HEK293 (cell line): ENCODE data around the gene DBI.

ENCODE experiments used
- CTCF ChIA-PET: fragments of 350-600 bp; formaldehyde crosslinking; extraction: SDS; loops from one replicate; lab custom pipeline; 2021; ENCODE audit warnings: antibody characterized with exemption; lab: Yijun Ruan, JAX
- POLR2A ChIA-PET: fragments of 300-600 bp; formaldehyde crosslinking; extraction: SDS; loops from one replicate; lab custom pipeline; 2020; ENCODE audit warnings: antibody characterized with exemption, inconsistent platforms; lab: Yijun Ruan, JAX
- H3K27ac ChIP-seq: fragments of 200-500 bp; sonication (Bioruptor generic); 2 replicates; pipeline ENCODE4 v1.5.1; 2014; ENCODE audit warnings: low read depth, low read length, control low read depth, inconsistent platforms; ENCODE audit errors: extremely low read depth
- H3K36me3 ChIP-seq, 2 experiments: fragments of 200-500 bp in 1 of 2; sonication (Bioruptor generic) in 1 of 2; 1 replicate in 1 of 2; 2 replicates in 1 of 2; pipeline ENCODE4 v1.5.1; 2014 to 2017; ENCODE audit warnings: inconsistent platforms in 2 of 2, low read length in 2 of 2; ENCODE audit not compliant: control insufficient read depth in 2 of 2, insufficient read depth in 1 of 2
- H3K4me1 ChIP-seq: fragments of 200-500 bp; sonication (Bioruptor generic); 2 replicates; pipeline ENCODE4 v1.5.1; 2014; ENCODE audit warnings: mild to moderate bottlenecking, low read length, inconsistent platforms; ENCODE audit not compliant: control insufficient read depth, insufficient read depth
- H3K4me3 ChIP-seq: 2 replicates; pipeline ENCODE4 v1.5.1; 2011; ENCODE audit warnings: low read depth, mild to moderate bottlenecking, control low read depth, low read length, moderate library complexity
- H3K9me3 ChIP-seq: fragments of 200-500 bp; sonication (Bioruptor generic); 2 replicates; pipeline ENCODE4 v1.5.1; 2014; ENCODE audit warnings: low read depth, low read length, inconsistent platforms; ENCODE audit not compliant: control insufficient read depth, insufficient read depth
- OSR2 ChIP-seq: fragments of 450-650 bp; formaldehyde crosslinking; IDR thresholded peaks from 2 replicates; pipeline ENCODE4 v1.5.1; 2016; ENCODE audit warnings: missing biosample characterization, missing genetic modification characterization
- OVOL3 ChIP-seq: fragments of 450-650 bp; formaldehyde crosslinking; IDR thresholded peaks from 2 replicates; pipeline ENCODE4 v1.5.1; 2016; ENCODE audit warnings: missing biosample characterization, missing genetic modification characterization
- WT1 ChIP-seq: fragments of 450-650 bp; formaldehyde crosslinking; IDR thresholded peaks from 2 replicates; pipeline ENCODE4 v1.5.1; 2016; ENCODE audit warnings: missing biosample characterization, missing genetic modification characterization
- ZBTB21 ChIP-seq: fragments of 450-650 bp; formaldehyde crosslinking; IDR thresholded peaks from 2 replicates; pipeline ENCODE4 v1.5.1; 2017; ENCODE audit warnings: missing biosample characterization, missing genetic modification characterization
- ZNF18 ChIP-seq: fragments of 450-650 bp; formaldehyde crosslinking; IDR thresholded peaks from 2 replicates; pipeline ENCODE4 v1.5.1; 2016; ENCODE audit warnings: missing biosample characterization, missing genetic modification characterization
- ZNF24 ChIP-seq: fragments of 450-650 bp; formaldehyde crosslinking; IDR thresholded peaks from 2 replicates; pipeline ENCODE4 v1.5.1; 2016; ENCODE audit warnings: missing biosample characterization, missing genetic modification characterization
- ZNF354C ChIP-seq: fragments of 450-650 bp; formaldehyde crosslinking; IDR thresholded peaks from 2 replicates; pipeline ENCODE4 v1.5.1; 2016; ENCODE audit warnings: missing biosample characterization, missing genetic modification characterization, low read depth, borderline replicate concordance
- ZNF449 ChIP-seq: fragments of 450-650 bp; formaldehyde crosslinking; IDR thresholded peaks from 2 replicates; pipeline ENCODE4 v1.5.1; 2017; ENCODE audit warnings: missing biosample characterization, mild to moderate bottlenecking, missing genetic modification characterization, moderate library complexity
- ZNF473 ChIP-seq: fragments of 450-650 bp; formaldehyde crosslinking; IDR thresholded peaks from 2 replicates; pipeline ENCODE4 v1.5.1; 2017; ENCODE audit warnings: missing biosample characterization, missing genetic modification characterization
- ZNF48 ChIP-seq: fragments of 450-650 bp; formaldehyde crosslinking; IDR thresholded peaks from 2 replicates; pipeline ENCODE4 v1.5.1; 2016; ENCODE audit warnings: missing biosample characterization, missing genetic modification characterization
- ZNF510 ChIP-seq: fragments of 450-650 bp; formaldehyde crosslinking; IDR thresholded peaks from 2 replicates; pipeline ENCODE4 v1.5.1; 2018; ENCODE audit warnings: mild to moderate bottlenecking, missing genetic modification characterization, missing biosample characterization; ENCODE audit not compliant: insufficient replicate concordance
- ZNF521 ChIP-seq: fragments of 450-650 bp; formaldehyde crosslinking; IDR thresholded peaks from 2 replicates; pipeline ENCODE4 v1.5.1; 2017; ENCODE audit warnings: missing biosample characterization, mild to moderate bottlenecking, missing genetic modification characterization
- ZNF530 ChIP-seq: fragments of 450-650 bp; formaldehyde crosslinking; IDR thresholded peaks from 2 replicates; pipeline ENCODE4 v1.5.1; 2016; ENCODE audit warnings: low read depth, missing biosample characterization, missing genetic modification characterization
- ZNF561 ChIP-seq: fragments of 450-650 bp; IDR thresholded peaks from 2 replicates; pipeline ENCODE4 v1.5.1; 2018; ENCODE audit warnings: missing biosample characterization, missing genetic modification characterization, borderline replicate concordance
- ZNF707 ChIP-seq: fragments of 450-650 bp; formaldehyde crosslinking; IDR thresholded peaks from 2 replicates; pipeline ENCODE4 v1.5.1; 2016; ENCODE audit warnings: missing biosample characterization, missing genetic modification characterization
- ZNF792 ChIP-seq: fragments of 450-650 bp; formaldehyde crosslinking; IDR thresholded peaks from 2 replicates; pipeline ENCODE4 v1.5.1; 2016; ENCODE audit warnings: missing biosample characterization, missing genetic modification characterization
- ZNF830 ChIP-seq: fragments of 450-650 bp; IDR thresholded peaks from 2 replicates; pipeline ENCODE4 v1.5.0; 2018; ENCODE audit warnings: missing biosample characterization, missing genetic modification characterization, low read depth, mild to moderate bottlenecking, moderate library complexity
- ZSCAN4 ChIP-seq: fragments of 450-650 bp; formaldehyde crosslinking; IDR thresholded peaks from 2 replicates; pipeline ENCODE4 v1.5.1; 2017; ENCODE audit warnings: missing biosample characterization, missing genetic modification characterization
- TF ChIP-seq, protein P1 (sequence below): fragments of 450-650 bp; formaldehyde crosslinking; IDR thresholded peaks from 2 replicates; pipeline ENCODE4 v1.5.1; 2016; ENCODE audit warnings: missing biosample characterization, missing genetic modification characterization, low read depth
- TF ChIP-seq, protein P2 (sequence below): fragments of 450-650 bp; formaldehyde crosslinking; conservative IDR thresholded peaks from 2 replicates; pipeline ENCODE4 v1.5.1; 2016; ENCODE audit warnings: low read depth, missing biosample characterization, missing genetic modification characterization

The DBI gene

DNA sequence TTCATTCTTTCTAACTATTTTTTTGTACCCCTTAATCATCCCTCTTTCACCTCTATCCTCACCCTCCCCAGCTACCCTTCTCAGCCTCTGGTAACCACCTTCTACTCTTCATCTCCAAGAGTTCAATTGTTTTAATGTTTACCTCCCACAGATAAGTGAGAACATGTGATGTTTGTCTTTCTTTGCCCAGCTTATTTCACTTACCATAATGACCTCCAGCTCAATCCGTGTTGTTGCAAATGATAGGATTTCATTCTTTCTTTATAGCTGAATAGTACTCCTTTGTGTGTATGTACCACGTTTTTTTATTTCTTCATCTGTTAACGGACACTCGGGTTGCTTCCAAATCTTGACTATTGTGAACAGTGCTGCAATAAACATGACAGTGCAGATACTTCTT, 42.7 kb downstream of the DBI start:
- POLR2A ChIA-PET, result interaction anchor here (0.7 kb wide), 1 partner anchor 71 kb away, joined by 6 read pairs; no protein-coding TSS in a partner anchor
- H3K4me3 ChIP-seq, result no peak overlapping the region

DNA sequence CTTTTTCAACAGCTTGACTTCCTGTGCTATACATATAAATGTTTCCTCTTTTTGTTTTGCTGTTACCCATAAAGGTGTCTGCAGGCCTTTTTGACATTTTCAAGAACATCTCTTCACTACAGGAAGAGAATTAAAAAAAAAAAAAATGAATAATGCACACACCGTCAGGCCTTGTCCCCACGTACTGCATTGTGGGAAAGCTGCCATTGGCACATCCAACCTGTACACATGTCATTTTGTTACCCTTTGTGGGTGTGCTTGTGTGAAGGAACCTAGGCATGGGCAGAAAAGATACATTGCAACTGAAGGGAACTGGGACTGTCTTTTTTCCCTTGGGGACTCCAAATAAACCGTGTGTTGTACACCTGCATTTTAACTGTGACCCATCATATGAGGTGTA, 48.1 kb downstream of the DBI start:
- CTCF ChIA-PET, result no interaction called here
- no peaks in the 10 kb centered on the region for H3K4me1 ChIP-seq
- H3K36me3 ChIP-seq, result no peaks in the 10 kb centered on the region
- TF ChIP-seq ZNF473 (tag by site-specific recombination) (no peak), OVOL3 (tag by site-specific recombination) (no peak), ZNF24 (tag by site-specific recombination) (no peak), ZSCAN4 (tag by site-specific recombination) (no peak), ZNF561 (tag by site-specific recombination) (no peak)
- TF ChIP-seq, protein P1, sequence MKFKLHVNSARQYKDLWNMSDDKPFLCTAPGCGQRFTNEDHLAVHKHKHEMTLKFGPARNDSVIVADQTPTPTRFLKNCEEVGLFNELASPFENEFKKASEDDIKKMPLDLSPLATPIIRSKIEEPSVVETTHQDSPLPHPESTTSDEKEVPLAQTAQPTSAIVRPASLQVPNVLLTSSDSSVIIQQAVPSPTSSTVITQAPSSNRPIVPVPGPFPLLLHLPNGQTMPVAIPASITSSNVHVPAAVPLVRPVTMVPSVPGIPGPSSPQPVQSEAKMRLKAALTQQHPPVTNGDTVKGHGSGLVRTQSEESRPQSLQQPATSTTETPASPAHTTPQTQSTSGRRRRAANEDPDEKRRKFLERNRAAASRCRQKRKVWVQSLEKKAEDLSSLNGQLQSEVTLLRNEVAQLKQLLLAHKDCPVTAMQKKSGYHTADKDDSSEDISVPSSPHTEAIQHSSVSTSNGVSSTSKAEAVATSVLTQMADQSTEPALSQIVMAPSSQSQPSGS (tag by site-specific recombination), result no peak
- H3K4me3 ChIP-seq, result no peak overlapping the region
- no peaks in the 10 kb centered on the region for H3K9me3 ChIP-seq
- no peak overlapping the region for H3K27ac ChIP-seq
- POLR2A ChIA-PET, result no interaction called here

More for the DNA sequence above, 42.7 kb downstream of the DBI start:
- Histone ChIP-seq H3K9me3 (no peaks in the 10 kb centered on the region), H3K36me3 (no peaks in the 10 kb centered on the region), H3K27ac (no peak overlapping the region), H3K4me1 (no peaks in the 10 kb centered on the region)
- TF ChIP-seq ZNF48 (tag by site-specific recombination) (no peak), WT1 (tag by site-specific recombination) (no peak), ZNF521 (tag by site-specific recombination) (no peak), ZNF830 (tag by site-specific recombination) (no peak), ZNF792 (tag by site-specific recombination) (no peak), ZNF530 (tag by site-specific recombination) (no peak)
- CTCF ChIA-PET, result interaction anchor here (0.6 to 4.1 kb wide), 10 partner anchors 10 to 192 kb away, joined by 3 to 64 read pairs (median 3); no protein-coding TSS in a partner anchor

GRCh38 chr2:119415630-119416029, 48.9 kb downstream of the DBI start:
- no peaks in the 10 kb centered on the region for H3K4me1 ChIP-seq
- no peak overlapping the region for H3K4me3 ChIP-seq
- no peaks in the 10 kb centered on the region for H3K36me3 ChIP-seq
- TF ChIP-seq OSR2 (tag by site-specific recombination), result no peak
- no peak for TF ChIP-seq ZNF449
- TF ChIP-seq ZNF510 (tag by site-specific recombination), result no peak
- no peak for TF ChIP-seq ZNF18 (tag by site-specific recombination)
- TF ChIP-seq, protein P2, sequence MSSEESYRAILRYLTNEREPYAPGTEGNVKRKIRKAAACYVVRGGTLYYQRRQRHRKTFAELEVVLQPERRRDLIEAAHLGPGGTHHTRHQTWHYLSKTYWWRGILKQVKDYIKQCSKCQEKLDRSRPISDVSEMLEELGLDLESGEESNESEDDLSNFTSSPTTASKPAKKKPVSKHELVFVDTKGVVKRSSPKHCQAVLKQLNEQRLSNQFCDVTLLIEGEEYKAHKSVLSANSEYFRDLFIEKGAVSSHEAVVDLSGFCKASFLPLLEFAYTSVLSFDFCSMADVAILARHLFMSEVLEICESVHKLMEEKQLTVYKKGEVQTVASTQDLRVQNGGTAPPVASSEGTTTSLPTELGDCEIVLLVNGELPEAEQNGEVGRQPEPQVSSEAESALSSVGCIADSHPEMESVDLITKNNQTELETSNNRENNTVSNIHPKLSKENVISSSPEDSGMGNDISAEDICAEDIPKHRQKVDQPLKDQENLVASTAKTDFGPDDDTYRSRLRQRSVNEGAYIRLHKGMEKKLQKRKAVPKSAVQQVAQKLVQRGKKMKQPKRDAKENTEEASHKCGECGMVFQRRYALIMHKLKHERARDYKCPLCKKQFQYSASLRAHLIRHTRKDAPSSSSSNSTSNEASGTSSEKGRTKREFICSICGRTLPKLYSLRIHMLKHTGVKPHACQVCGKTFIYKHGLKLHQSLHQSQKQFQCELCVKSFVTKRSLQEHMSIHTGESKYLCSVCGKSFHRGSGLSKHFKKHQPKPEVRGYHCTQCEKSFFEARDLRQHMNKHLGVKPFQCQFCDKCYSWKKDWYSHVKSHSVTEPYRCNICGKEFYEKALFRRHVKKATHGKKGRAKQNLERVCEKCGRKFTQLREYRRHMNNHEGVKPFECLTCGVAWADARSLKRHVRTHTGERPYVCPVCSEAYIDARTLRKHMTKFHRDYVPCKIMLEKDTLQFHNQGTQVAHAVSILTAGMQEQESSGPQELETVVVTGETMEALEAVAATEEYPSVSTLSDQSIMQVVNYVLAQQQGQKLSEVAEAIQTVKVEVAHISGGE (tag by site-specific recombination), result no peak
- TF ChIP-seq ZBTB21 (tag by site-specific recombination), result no peak
- TF ChIP-seq ZNF707, result no peak
- TF ChIP-seq ZNF354C (tag by site-specific recombination), result no peak
- ChIA-PET POLR2A (no interaction called here), CTCF (interaction anchor here (0.8 to 1.7 kb wide), 4 partner anchors 24 to 225 kb away, joined by 3 to 6 read pairs (median 3); no protein-coding TSS in a partner anchor)
- no peak overlapping the region for H3K27ac ChIP-seq
- no peaks in the 10 kb centered on the region for H3K9me3 ChIP-seq
